Epithelial cell of proximal tubule (primary cell): ENCODE data around the gene EXOSC10. TPM values are rescaled to one million over a fixed set of nuclear protein-coding genes. Genes with fewer than 3 reads are reported as not detected.

Experiments
- DNase-seq: peaks from one replicate; pipeline ENCODE4 v3.0.0-alpha.2; 2011; ENCODE audit warnings: low read depth
- H3K4me3 ChIP-seq: 2 replicates; pipeline ENCODE4 v1.5.1; 2011; ENCODE audit warnings: low read depth, mild to moderate bottlenecking, low read length
- CTCF ChIP-seq: conservative IDR thresholded peaks from 2 replicates; pipeline ENCODE4 v1.5.1; 2012; ENCODE audit warnings: low read depth, mild to moderate bottlenecking, low read length
- total RNA-seq: library from RNA; depleted of rRNA; stranded (reverse); fragments of >200 nt; gene quantifications from 2 replicates; pipeline ENCODE4 v1.2.3, GENCODE V29; 2015

EXOSC10 gene
- total RNA-seq, 1 donor from 2014 or later, result 71.9 TPM

- no peak overlapping the region for H3K4me3 ChIP-seq
- TF ChIP-seq CTCF, result no peak
These were observed 32.1 kb upstream of the EXOSC10 start for GRCh38 chr1:11131816-11132215.

GRCh38 chr1:11130406-11130805, 30.7 kb upstream of the EXOSC10 start:
- no peak overlapping the region for H3K4me3 ChIP-seq
- TF ChIP-seq CTCF, result no peak
- no peak for DNase-seq

More at GRCh38 chr1:11131816-11132215, 32.1 kb upstream of the EXOSC10 start:
- no peak for DNase-seq

- no peak overlapping the region for H3K4me3 ChIP-seq
- TF ChIP-seq CTCF, result no peak
- DNase-seq, result no peak
These were observed 30.2 kb upstream of the EXOSC10 start for GRCh38 chr1:11129649-11130390.

- no peak for TF ChIP-seq CTCF
- no peak for DNase-seq
- no peak overlapping the region for H3K4me3 ChIP-seq
These were observed 26.9 kb upstream of the EXOSC10 start for GRCh38 chr1:11126569-11126968.

- no peak overlapping the region for H3K4me3 ChIP-seq
- no peak for DNase-seq
- no peak for TF ChIP-seq CTCF
These were observed 26.3 kb upstream of the EXOSC10 start for GRCh38 chr1:11125931-11126330.

- no peak overlapping the region for H3K4me3 ChIP-seq
- DNase-seq, result no peak
- no peak for TF ChIP-seq CTCF
These were observed 25.3 kb upstream of the EXOSC10 start for GRCh38 chr1:11124965-11125364.

- DNase-seq, result no peak
- TF ChIP-seq CTCF, result no peak
These were observed 16.6 kb upstream of the EXOSC10 start for GRCh38 chr1:11116318-11116717.

More at GRCh38 chr1:11116318-11116717, 16.6 kb upstream of the EXOSC10 start:
- no peak overlapping the region for H3K4me3 ChIP-seq
